Measurements from ENCODE around the gene CXCL1. TPM values are rescaled to one million over a fixed set of nuclear protein-coding genes. Genes with fewer than 3 reads are reported as not detected.

Gene CXCL1
- total and polyA plus RNA-seq, 2 of the 13 experiments (the other 11 are each of a cell fraction or from before 2014, with no cell fraction given): 0.15 TPM; not detected in 1

DNA sequence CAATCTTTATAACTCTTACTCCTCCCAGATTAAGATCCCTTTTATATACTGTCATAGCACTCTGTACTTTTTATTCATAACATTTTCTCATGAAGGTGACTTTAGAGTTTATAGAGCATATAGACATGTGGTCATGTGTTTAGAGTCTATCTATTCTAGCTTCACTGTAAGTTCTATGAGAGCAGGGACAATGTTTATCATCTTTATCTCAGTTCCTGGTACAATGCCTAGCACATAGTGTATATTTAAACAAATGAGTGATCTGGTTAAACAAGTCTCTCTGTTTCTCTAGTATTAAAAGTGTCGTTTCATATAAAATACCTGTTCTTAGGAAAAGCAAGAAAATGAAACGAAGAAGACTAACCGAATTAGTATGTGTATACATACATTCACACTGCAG, 29.5 kb upstream of the CXCL1 start:
- Histone ChIP-seq H3K79me2 (ENCODE audit: insufficient read depth, low read length) (no peaks in the 10 kb centered on the region), H3K9me3 (ENCODE audit: low read length) (no peaks in the 10 kb centered on the region), H3K4me3 (replicated peaks in 1 of 3; ENCODE audit: insufficient read depth in 1 of 3, low read depth in 2 of 3, low read length in 3 of 3) (no peak overlapping the region), H3K4me2 (ENCODE audit: low read depth, low read length) (no peak overlapping the region), H3K36me3 (replicated peaks in 1 of 2; ENCODE audit: control insufficient read depth in 1 of 2, insufficient read depth in 2 of 2, low read length in 2 of 2) (no peaks in the 10 kb centered on the region), H3K9ac (ENCODE audit: insufficient read depth, low read depth, low read length) (no peak overlapping the region), H2AFZ (ENCODE audit: low read length) (no peak overlapping the region), H3K27ac (ENCODE audit: extremely low read length, insufficient read depth, low read length) (no peak overlapping the region), H3K27me3 (ENCODE audit: control insufficient read depth in 1 of 2, insufficient read depth in 2 of 2, low read length in 2 of 2) (peaks cover 0 to 5% of the 10 kb centered on the region in 2 experiments; a peak in 1 of 5 replicates), H3K4me1 (ENCODE audit: insufficient read depth, low read length) (no peaks in the 10 kb centered on the region), H4K20me1 (ENCODE audit: insufficient read depth, low read length) (no peaks in the 10 kb centered on the region)
- WGBS (ENCODE audit: low lambda C conversion rate): 2% methylated on average over 3 of the region's 3 CpGs
- ChIA-PET POLR2A (no interaction called here), CTCF (ENCODE audit: low intra/inter-chr PET ratio, low total read pairs) (no interaction called here)
- ATAC-seq (no peak), DNase-seq (ENCODE audit: low spot score) (no peak), FAIRE-seq (no peak)
- no TSS peak for BruUV-seq (replicated peaks)
- intact Hi-C loops (cut with micrococcal nuclease; ENCODE audit: unreplicated experiment) (no loop called here), in situ Hi-C loops (cut with HindIII; ENCODE audit: extremely low pct_ligation_motif_present, low pct_unique_long_range_greater_than_20kb) (no loop called here)
- TF ChIP-seq, protein P1, sequence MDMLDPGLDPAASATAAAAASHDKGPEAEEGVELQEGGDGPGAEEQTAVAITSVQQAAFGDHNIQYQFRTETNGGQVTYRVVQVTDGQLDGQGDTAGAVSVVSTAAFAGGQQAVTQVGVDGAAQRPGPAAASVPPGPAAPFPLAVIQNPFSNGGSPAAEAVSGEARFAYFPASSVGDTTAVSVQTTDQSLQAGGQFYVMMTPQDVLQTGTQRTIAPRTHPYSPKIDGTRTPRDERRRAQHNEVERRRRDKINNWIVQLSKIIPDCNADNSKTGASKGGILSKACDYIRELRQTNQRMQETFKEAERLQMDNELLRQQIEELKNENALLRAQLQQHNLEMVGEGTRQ (IDR thresholded peaks at IDR 0.05; ENCODE audit: low read depth, low read length): no peak
- TF ChIP-seq, protein P1 (CRISPR knock-in tag; IDR thresholded peaks at IDR 0.05; ENCODE audit: borderline replicate concordance): no peak
- TF ChIP-seq ZNF382 (CRISPR knock-in tag; IDR thresholded peaks at IDR 0.05; ENCODE audit: borderline replicate concordance): no peak
- no peak for TF ChIP-seq ZNF607 (CRISPR knock-in tag; IDR thresholded peaks at IDR 0.05; ENCODE audit: borderline replicate concordance)
- no peak for TF ChIP-seq HNRNPLL (IDR thresholded peaks at IDR 0.05; ENCODE audit: low read depth, low read length, poor library complexity, severe bottlenecking)
- TF ChIP-seq, protein P2, sequence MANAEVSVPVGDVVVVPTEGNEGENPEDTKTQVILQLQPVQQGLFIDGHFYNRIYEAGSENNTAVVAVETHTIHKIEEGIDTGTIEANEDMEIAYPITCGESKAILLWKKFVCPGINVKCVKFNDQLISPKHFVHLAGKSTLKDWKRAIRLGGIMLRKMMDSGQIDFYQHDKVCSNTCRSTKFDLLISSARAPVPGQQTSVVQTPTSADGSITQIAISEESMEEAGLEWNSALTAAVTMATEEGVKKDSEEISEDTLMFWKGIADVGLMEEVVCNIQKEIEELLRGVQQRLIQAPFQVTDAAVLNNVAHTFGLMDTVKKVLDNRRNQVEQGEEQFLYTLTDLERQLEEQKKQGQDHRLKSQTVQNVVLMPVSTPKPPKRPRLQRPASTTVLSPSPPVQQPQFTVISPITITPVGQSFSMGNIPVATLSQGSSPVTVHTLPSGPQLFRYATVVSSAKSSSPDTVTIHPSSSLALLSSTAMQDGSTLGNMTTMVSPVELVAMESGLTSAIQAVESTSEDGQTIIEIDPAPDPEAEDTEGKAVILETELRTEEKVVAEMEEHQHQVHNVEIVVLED (CRISPR knock-in tag; IDR thresholded peaks at IDR 0.05; ENCODE audit: borderline replicate concordance): no peak
- TF ChIP-seq SNAI1 (CRISPR knock-in tag; IDR thresholded peaks at IDR 0.05; ENCODE audit: borderline replicate concordance): no peak
- TF ChIP-seq GATAD1 (CRISPR knock-in tag; IDR thresholded peaks at IDR 0.05): no peak
- TF ChIP-seq POGZ (CRISPR knock-in tag; IDR thresholded peaks at IDR 0.05): no peak
- no peak for TF ChIP-seq ZNF468 (CRISPR knock-in tag; IDR thresholded peaks at IDR 0.05)
- no peak for TF ChIP-seq ZNF326 (CRISPR knock-in tag; IDR thresholded peaks at IDR 0.05; ENCODE audit: borderline replicate concordance)
- TF ChIP-seq ZSCAN21 (CRISPR knock-in tag; IDR thresholded peaks at IDR 0.05; ENCODE audit: borderline replicate concordance): no peak
- no peak for TF ChIP-seq ZNF224 (CRISPR knock-in tag; IDR thresholded peaks at IDR 0.05)

All from HepG2 (cell line).